G401 (cell line): ENCODE results near the gene PTPRG. TPM values are rescaled to one million over a fixed set of nuclear protein-coding genes. Genes with fewer than 3 reads are reported as not detected.

Source experiments
- DNase-seq: peaks from one replicate; pipeline ENCODE4 v3.0.0-alpha.2; 2015; ENCODE audit warnings: low spot score
- in situ Hi-C: cut with HindIII; loops from 2 replicates; pipeline ENCODE4 v1.10.0; 2016; ENCODE audit warnings: low sequenced_read_pairs, mixed read lengths
- total RNA-seq: library from RNA; depleted of rRNA; stranded (reverse); fragments of >200 nt; shearing (Covaris generic); gene quantifications from 2 replicates; pipeline ENCODE4 v1.2.3, GENCODE V29; 2014

PTPRG gene
- total RNA-seq, 1 experiment from 2014 or later, result 1.4 TPM

- in situ Hi-C loops, result no loop called here
- no peak for DNase-seq
Observed at GRCh38 chr3:61937477-61937876, 376.1 kb downstream of the PTPRG start.

GRCh38 chr3:61938878-61939549 lies 377.6 kb downstream of the PTPRG start:
- in situ Hi-C loops, result no loop called here

GRCh38 chr3:61940236-61940635 lies 378.9 kb downstream of the PTPRG start:
- in situ Hi-C loops, result no loop called here
- DNase-seq, result no peak

More at GRCh38 chr3:61938878-61939549, 377.6 kb downstream of the PTPRG start:
- no peak for DNase-seq

GRCh38 chr3:61943975-61944374 lies 382.6 kb downstream of the PTPRG start:
- in situ Hi-C loops, result no loop called here
- DNase-seq, result no peak

- DNase-seq, result no peak
- in situ Hi-C loops, result no loop called here
Observed at GRCh38 chr3:61944726-61945125, 383.4 kb downstream of the PTPRG start.

GRCh38 chr3:61945657-61946056 lies 384.3 kb downstream of the PTPRG start:
- in situ Hi-C loops, result no loop called here

GRCh38 chr3:61946570-61947324 lies 385.4 kb downstream of the PTPRG start:
- in situ Hi-C loops, result no loop called here
- peak; percentile 47 for DNase-seq

More at GRCh38 chr3:61945657-61946056, 384.3 kb downstream of the PTPRG start:
- no peak for DNase-seq

- no peak for DNase-seq
- in situ Hi-C loops, result no loop called here
Observed at GRCh38 chr3:61947456-61947855, 386.1 kb downstream of the PTPRG start.

- DNase-seq, result no peak
- in situ Hi-C loops, result no loop called here
Observed at GRCh38 chr3:61948699-61949305, 387.4 kb downstream of the PTPRG start.

GRCh38 chr3:61954097-61954540 lies 392.7 kb downstream of the PTPRG start:
- DNase-seq, result no peak
- in situ Hi-C loops, result no loop called here

- no peak for DNase-seq
- in situ Hi-C loops, result no loop called here
Observed at GRCh38 chr3:61955483-61955882, 394.1 kb downstream of the PTPRG start.

- in situ Hi-C loops, result no loop called here
- no peak for DNase-seq
Observed at GRCh38 chr3:61956236-61956635, 394.9 kb downstream of the PTPRG start.

- in situ Hi-C loops, result no loop called here
Observed at GRCh38 chr3:61957259-61957658, 395.9 kb downstream of the PTPRG start.

GRCh38 chr3:61960976-61961375 lies 399.6 kb downstream of the PTPRG start:
- in situ Hi-C loops, result no loop called here
- no peak for DNase-seq

More at GRCh38 chr3:61957259-61957658, 395.9 kb downstream of the PTPRG start:
- DNase-seq, result no peak

GRCh38 chr3:61961900-61962299 lies 400.5 kb downstream of the PTPRG start:
- DNase-seq, result no peak
- in situ Hi-C loops, result no loop called here

GRCh38 chr3:61964566-61964965 lies 403.2 kb downstream of the PTPRG start:
- in situ Hi-C loops, result no loop called here
- DNase-seq, result no peak

- in situ Hi-C loops, result no loop called here
- DNase-seq, result no peak
Observed at GRCh38 chr3:61965770-61966131, 404.4 kb downstream of the PTPRG start.

GRCh38 chr3:61966200-61966599 lies 404.8 kb downstream of the PTPRG start:
- in situ Hi-C loops, result no loop called here

GRCh38 chr3:61967019-61967418 lies 405.6 kb downstream of the PTPRG start:
- in situ Hi-C loops, result no loop called here
- no peak for DNase-seq

More at GRCh38 chr3:61966200-61966599, 404.8 kb downstream of the PTPRG start:
- DNase-seq, result no peak

GRCh38 chr3:61967937-61968336 lies 406.6 kb downstream of the PTPRG start:
- no peak for DNase-seq
- in situ Hi-C loops, result no loop called here
